Adipocyte (in vitro differentiated cells): ENCODE data around the gene RGS21.

Experiments
- DNase-seq: peaks from one replicate; pipeline ENCODE4 v3.0.0-alpha.2; 2015; ENCODE audit warnings: low read depth
- H3K27me3 ChIP-seq: replicated peaks from 2 replicates; pipeline ENCODE4 v1.7.0; 2013; ENCODE audit warnings: mild to moderate bottlenecking, low read length, moderate library complexity; ENCODE audit not compliant: control insufficient read depth, insufficient read depth
- H3K36me3 ChIP-seq: 2 replicates; pipeline ENCODE4 v1.7.0; 2013; ENCODE audit warnings: low read length, mild to moderate bottlenecking, moderate library complexity; ENCODE audit not compliant: control insufficient read depth, insufficient read depth, severe bottlenecking
- H3K4me1 ChIP-seq: 2 replicates; pipeline ENCODE4 v1.7.0; 2013; ENCODE audit warnings: mild to moderate bottlenecking, low read length, moderate library complexity; ENCODE audit not compliant: control insufficient read depth, insufficient read depth
- H3K4me3 ChIP-seq: 2 replicates; pipeline ENCODE4 v1.7.0; 2013; ENCODE audit warnings: mild to moderate bottlenecking, low read length, moderate library complexity
- H3K9ac ChIP-seq: 2 replicates; pipeline ENCODE4 v1.7.0; 2013; ENCODE audit warnings: mild to moderate bottlenecking, low read length, moderate library complexity
- H3K9me3 ChIP-seq: 2 replicates; pipeline ENCODE4 v1.7.0; 2013; ENCODE audit warnings: mild to moderate bottlenecking, low read length, moderate library complexity; ENCODE audit not compliant: control insufficient read depth

RGS21 gene

DNA sequence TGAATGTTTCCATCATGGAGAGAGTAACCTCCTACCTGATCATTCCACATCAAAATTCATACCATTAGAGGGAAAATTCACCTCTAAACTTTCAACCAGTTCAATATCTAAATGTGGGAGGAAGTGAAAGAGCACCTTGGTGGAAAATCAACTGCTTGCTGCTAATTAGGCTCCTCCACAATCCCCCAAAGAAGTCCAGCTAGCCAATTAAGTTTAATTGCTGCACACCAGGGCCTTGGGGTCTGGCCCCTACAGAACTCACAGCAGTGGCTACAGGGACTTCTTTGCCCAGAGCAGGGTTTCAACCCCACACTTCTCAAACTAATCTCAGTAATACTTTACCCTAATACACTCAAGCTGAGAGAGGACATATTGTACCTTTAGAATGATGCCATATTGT is 62.1 kb downstream of the RGS21 start:
- DNase-seq, result no peak
- peaks cover 5% of the 10 kb centered on the region for H3K4me1 ChIP-seq
- no peaks in the 10 kb centered on the region for H3K9me3 ChIP-seq
- H3K9ac ChIP-seq, result no peak overlapping the region
- H3K27me3 ChIP-seq, result no peaks in the 10 kb centered on the region
- H3K36me3 ChIP-seq, result no peaks in the 10 kb centered on the region
- H3K4me3 ChIP-seq, result no peak overlapping the region

DNA sequence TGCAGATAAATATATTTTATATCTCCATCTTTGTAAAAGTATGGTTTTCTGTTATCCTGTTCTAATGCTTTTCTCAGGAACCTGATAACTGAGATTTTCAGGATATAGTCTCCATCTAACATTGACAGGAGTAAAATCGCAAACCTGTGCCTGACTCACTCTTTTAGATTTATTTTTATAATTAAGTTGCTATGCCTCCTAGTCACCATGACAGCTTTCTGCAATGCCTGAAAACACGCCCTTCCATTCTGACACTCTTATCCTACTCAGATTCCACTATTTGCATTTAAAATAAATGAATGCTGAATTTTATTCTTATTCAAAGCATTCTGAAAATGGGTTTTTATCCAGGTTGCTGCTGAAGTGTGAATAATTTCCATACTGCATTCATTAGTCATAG is 62.8 kb downstream of the RGS21 start:
- Histone ChIP-seq H3K4me1 (peaks cover 5% of the 10 kb centered on the region), H3K9me3 (peaks cover 4% of the 10 kb centered on the region), H3K27me3 (no peaks in the 10 kb centered on the region), H3K4me3 (no peak overlapping the region), H3K9ac (no peak overlapping the region), H3K36me3 (no peaks in the 10 kb centered on the region)
- no peak for DNase-seq

DNA sequence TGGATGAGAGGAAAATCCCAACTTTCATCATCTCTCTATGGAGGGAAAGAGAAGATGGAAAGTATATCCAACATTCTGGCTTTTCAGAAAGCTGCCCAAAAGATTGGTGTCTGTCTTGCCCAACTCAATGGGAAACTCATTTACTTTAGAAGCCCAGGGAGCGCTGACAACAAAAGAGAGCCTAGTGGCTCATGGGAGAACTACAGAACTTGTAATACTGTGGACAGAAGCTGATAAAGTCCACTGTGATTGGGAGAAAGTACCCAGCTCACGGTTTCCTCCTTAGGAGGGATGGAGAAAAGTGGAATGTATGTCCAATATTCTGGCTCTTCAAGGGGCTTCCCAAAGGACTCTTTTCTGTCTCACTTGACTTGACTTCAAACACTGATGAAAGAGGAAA is 66.0 kb downstream of the RGS21 start:
- Histone ChIP-seq H3K36me3 (no peaks in the 10 kb centered on the region), H3K9ac (no peak overlapping the region), H3K4me1 (peaks cover 5% of the 10 kb centered on the region), H3K4me3 (no peak overlapping the region), H3K9me3 (peaks cover 10% of the 10 kb centered on the region), H3K27me3 (no peaks in the 10 kb centered on the region)
- DNase-seq, result no peak

DNA sequence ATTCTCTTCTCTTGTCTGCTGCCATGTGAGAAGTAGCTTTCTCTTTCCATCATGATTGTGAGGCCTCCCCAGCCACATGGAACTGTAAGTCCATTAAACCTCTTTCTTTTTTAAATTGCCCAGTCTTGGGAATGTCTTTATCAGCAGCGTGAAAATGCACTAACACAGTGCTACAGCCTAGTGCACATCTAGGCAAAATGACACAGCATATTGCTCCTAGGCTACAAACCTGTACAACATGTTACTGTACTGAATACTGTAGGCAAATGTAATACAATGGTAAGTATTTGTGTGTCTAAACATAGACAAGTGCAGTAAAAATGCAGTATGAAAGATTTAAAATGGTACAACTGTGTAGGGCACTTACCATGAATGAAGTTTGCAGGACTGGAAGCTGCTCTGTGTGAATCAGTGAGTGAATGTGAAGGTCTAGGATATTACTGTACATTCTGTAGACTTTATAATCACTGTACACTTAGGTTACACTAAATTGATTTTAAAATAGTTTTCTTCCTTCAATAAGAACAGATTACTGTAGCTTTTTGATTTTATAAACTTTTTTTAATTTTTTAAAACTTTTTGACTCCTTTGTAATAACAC is 69.4 kb downstream of the RGS21 start:
- Histone ChIP-seq H3K4me1 (no peaks in the 10 kb centered on the region), H3K9ac (no peak overlapping the region), H3K4me3 (no peak overlapping the region), H3K27me3 (no peaks in the 10 kb centered on the region), H3K36me3 (no peaks in the 10 kb centered on the region), H3K9me3 (peaks cover 10% of the 10 kb centered on the region)
- no peak for DNase-seq

DNA sequence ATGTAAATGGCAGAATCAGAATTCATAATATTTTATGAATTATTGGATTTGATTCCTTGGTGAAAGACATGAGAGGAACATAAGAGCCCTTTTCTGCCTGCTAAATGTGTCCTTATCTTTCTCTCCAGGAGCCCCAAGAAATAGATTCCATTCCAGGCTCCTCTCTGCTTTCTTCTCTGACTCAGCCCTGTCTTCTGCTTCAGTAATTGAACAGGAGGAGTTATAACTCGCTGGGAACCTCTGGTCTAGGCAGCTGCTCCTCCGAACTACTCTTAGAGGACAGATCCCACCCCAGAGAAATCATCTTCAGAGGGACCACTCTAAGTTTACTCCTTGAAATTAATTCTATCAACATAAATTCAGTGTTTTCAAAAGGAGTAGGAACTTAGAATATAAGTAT is 78.4 kb downstream of the RGS21 start:
- H3K9ac ChIP-seq, result no peak overlapping the region
- H3K4me1 ChIP-seq, result peaks cover 6% of the 10 kb centered on the region

DNA sequence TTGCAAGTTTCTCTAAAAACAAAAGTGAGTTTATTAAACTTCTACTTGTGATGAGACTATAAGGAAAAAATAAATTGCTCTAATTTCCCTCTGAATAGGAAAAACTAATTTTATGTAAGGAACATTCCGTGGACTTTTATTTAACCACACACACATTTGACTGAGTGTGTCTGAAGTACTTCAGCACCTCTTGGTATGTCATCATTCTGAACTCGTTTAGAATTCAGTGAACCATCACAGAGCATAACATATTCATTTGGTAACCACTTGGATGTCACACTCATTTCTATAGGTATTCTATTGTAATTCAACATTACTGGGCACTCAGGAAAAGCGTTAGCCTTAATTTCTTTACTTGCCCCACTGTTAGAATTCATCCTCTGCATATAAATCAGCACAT is 79.1 kb downstream of the RGS21 start:
- no peak overlapping the region for H3K4me3 ChIP-seq
- no peak overlapping the region for H3K9ac ChIP-seq
- no peaks in the 10 kb centered on the region for H3K36me3 ChIP-seq
- DNase-seq, result no peak
- H3K27me3 ChIP-seq, result no peaks in the 10 kb centered on the region
- H3K9me3 ChIP-seq, result no peaks in the 10 kb centered on the region
- peaks cover 6% of the 10 kb centered on the region for H3K4me1 ChIP-seq

More for the DNA sequence above, 78.4 kb downstream of the RGS21 start:
- H3K9me3 ChIP-seq, result no peaks in the 10 kb centered on the region
- H3K27me3 ChIP-seq, result no peaks in the 10 kb centered on the region
- no peaks in the 10 kb centered on the region for H3K36me3 ChIP-seq
- no peak for DNase-seq
- H3K4me3 ChIP-seq, result no peak overlapping the region

DNA sequence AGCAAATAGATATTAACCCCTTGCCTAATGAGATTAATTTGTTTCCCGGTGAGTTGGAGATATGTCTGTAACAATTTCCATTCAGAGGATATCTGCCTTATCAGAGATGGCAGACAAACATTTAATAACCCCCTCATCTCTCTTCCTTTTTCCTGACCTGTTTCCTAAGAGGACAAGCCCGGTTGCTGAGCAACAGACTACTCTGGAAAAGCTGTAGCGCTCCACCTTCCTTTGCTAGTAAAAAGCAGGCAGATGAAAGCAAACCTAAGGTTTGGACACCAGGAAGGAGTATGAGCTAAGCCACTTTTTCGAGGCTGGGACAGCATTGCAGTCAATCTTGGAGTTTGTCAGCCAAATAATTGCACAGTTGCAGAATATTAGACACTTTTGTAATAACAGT is 82.4 kb downstream of the RGS21 start:
- Histone ChIP-seq H3K27me3 (no peaks in the 10 kb centered on the region), H3K4me1 (peaks cover 12% of the 10 kb centered on the region), H3K36me3 (no peaks in the 10 kb centered on the region), H3K9me3 (no peaks in the 10 kb centered on the region), H3K9ac (no peak overlapping the region), H3K4me3 (no peak overlapping the region)
- DNase-seq, result no peak

DNA sequence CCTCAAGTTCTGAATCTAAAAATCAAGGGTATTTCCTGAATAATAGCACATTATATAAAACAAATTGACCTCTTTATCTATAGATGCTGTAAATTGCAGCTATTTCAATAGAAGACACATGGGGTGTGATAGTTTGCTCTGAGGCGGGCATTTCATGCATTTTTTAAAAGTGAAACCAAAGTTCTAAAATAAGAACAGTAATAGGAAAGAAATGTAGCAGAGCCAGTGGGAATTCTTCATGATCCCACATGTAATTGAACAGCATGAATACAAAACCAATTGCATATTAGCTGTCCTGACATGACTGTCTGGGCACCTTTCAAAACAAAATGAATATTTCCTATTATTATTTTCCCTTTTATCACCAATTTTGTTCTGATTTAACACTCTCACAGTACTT is 85.0 kb downstream of the RGS21 start:
- no peaks in the 10 kb centered on the region for H3K9me3 ChIP-seq
- peaks cover 12% of the 10 kb centered on the region for H3K4me1 ChIP-seq
- DNase-seq, result peak; percentile 76
- peak overlapping the region; percentile 46 for H3K4me3 ChIP-seq
- H3K9ac ChIP-seq, result no peak overlapping the region
- H3K36me3 ChIP-seq, result no peaks in the 10 kb centered on the region
- H3K27me3 ChIP-seq, result no peaks in the 10 kb centered on the region

DNA sequence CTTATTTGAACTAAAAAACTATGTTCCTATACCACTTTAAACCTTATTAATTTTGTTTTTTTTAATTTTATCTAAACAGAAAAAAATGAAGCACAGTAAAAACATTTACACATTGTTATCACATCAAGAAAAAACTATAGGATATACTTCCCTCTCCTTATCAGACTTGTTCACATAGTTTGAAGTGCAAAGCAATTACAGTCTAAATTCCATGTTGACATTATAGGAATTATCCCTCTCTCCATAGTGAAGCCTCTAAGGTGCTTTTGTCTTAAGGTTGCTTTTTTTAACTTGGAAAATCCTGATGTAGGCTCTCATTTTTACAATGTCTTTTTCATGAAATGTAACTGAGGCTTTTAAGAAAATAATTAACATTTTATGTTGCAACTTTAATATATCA is 85.8 kb downstream of the RGS21 start:
- H3K36me3 ChIP-seq, result no peaks in the 10 kb centered on the region
- no peaks in the 10 kb centered on the region for H3K9me3 ChIP-seq

DNA sequence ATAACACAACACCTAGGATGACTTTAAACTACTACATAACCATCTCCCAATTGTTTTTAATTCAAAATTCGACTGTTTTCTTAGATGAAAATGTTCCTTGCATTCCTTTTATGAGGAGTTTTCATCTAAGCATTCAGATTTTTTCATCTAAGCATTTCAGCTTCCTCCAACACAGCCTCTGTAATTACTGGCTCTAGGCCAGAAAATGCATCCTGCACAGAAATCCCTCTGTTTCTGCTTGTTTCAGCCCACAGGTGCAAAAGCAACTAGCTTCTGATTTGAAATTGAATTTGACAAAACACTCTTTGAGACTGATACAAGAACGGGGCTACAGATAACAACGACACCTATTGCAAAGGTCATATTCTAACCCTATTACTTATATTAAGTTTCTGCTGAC is 90.4 kb downstream of the RGS21 start:
- Histone ChIP-seq H3K4me3 (no peak overlapping the region), H3K9ac (no peak overlapping the region), H3K9me3 (no peaks in the 10 kb centered on the region), H3K27me3 (no peaks in the 10 kb centered on the region), H3K36me3 (no peaks in the 10 kb centered on the region), H3K4me1 (peaks cover 2% of the 10 kb centered on the region)
- DNase-seq, result no peak

More for the DNA sequence above, 85.8 kb downstream of the RGS21 start:
- Histone ChIP-seq H3K4me3 (no peak overlapping the region), H3K9ac (no peak overlapping the region), H3K27me3 (no peaks in the 10 kb centered on the region), H3K4me1 (peaks cover 12% of the 10 kb centered on the region)
- DNase-seq, result no peak
